OCI-LY1 (cell line): ENCODE measurements around the gene NRP1.

Experiments used
- EZH2 ChIP-seq: fragments of 200-600 bp; sonication (generic), shearing (Covaris generic); IDR thresholded peaks from 2 replicates; pipeline ENCODE4 v1.8.0; 2017; ENCODE audit warnings: borderline replicate concordance, mixed run types, mild to moderate bottlenecking, antibody characterized with exemption, low read length, moderate library complexity, mixed read lengths
- TF ChIP-seq, protein P1 (sequence below): fragments of 200-600 bp; sonication (generic), shearing (Covaris generic); IDR thresholded peaks from 2 replicates; pipeline ENCODE4 v1.5.1; 2017; ENCODE audit warnings: mild to moderate bottlenecking, antibody characterized with exemption, low read length, moderate library complexity, mixed read lengths

DNA sequence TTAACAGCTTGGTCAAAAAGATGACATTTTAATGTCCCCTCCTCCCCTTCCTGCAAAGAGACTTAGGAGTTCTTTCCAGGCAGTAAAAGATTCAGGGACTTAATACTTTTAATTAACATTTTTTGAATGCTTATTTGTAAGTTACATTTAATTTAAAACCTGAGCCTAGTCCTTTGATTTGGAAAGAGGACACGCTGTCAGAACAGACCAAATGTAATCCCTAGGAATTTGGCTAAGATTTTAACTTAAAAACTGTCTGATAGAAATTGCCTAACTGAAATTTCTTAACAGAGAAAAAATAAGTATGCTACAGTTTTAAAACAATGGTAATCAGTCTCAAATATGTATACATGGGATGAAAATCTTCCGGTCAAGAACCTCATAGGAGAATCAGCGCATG, 98.5 kb downstream of the NRP1 start:
- TF ChIP-seq, protein P1, sequence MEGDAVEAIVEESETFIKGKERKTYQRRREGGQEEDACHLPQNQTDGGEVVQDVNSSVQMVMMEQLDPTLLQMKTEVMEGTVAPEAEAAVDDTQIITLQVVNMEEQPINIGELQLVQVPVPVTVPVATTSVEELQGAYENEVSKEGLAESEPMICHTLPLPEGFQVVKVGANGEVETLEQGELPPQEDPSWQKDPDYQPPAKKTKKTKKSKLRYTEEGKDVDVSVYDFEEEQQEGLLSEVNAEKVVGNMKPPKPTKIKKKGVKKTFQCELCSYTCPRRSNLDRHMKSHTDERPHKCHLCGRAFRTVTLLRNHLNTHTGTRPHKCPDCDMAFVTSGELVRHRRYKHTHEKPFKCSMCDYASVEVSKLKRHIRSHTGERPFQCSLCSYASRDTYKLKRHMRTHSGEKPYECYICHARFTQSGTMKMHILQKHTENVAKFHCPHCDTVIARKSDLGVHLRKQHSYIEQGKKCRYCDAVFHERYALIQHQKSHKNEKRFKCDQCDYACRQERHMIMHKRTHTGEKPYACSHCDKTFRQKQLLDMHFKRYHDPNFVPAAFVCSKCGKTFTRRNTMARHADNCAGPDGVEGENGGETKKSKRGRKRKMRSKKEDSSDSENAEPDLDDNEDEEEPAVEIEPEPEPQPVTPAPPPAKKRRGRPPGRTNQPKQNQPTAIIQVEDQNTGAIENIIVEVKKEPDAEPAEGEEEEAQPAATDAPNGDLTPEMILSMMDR, result no peak
- TF ChIP-seq EZH2, result no peak
